ENCODE results near the gene KRT38.
A peak's percentile ranks its signal among the peaks of the same experiment; 100 is the strongest.

The KRT38 gene

GRCh38 chr17:41475421-41475820 is 34.6 kb upstream of the KRT38 start:
- FAIRE-seq = no peak
- no peak for DNase-seq (ENCODE audit: insufficient read length, low spot score)

GRCh38 chr17:41474863-41475262 is 34.1 kb upstream of the KRT38 start:
- DNase-seq (ENCODE audit: insufficient read length, low spot score) (no peak), FAIRE-seq (no peak)
- no peak for TF ChIP-seq POLR2A (IDR thresholded peaks at IDR 0.05; ENCODE audit: low read depth, low read length)

More at GRCh38 chr17:41475421-41475820, 34.6 kb upstream of the KRT38 start:
- TF ChIP-seq POLR2A (IDR thresholded peaks at IDR 0.05; ENCODE audit: low read depth, low read length) = no peak

- DNase-seq (ENCODE audit: insufficient read length, low spot score) (no peak), FAIRE-seq (no peak)
- no peak for TF ChIP-seq POLR2A (IDR thresholded peaks at IDR 0.05; ENCODE audit: low read depth, low read length)
Measured at GRCh38 chr17:41468346-41468745, 27.6 kb upstream of the KRT38 start.

DNA sequence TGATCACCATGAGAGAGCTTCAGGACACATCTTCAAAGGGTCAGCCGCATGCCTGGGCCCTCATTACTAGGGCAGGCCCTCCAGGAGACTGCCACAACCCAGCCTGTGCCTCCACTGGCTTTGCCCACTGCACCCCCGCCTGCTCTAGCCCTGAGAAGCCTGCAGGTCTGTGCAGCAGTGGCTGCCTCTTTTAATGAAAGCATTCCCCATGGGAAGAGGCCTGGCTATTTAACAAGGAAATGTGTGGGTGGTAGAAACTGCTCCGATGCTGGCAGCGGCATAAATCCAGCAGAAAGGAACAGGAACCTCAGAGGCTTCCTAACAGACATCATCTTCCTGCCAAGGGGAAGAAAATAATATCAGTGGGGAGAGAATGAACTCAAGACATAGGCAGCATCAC is 26.8 kb upstream of the KRT38 start:
- no peak for TF ChIP-seq POLR2A (IDR thresholded peaks at IDR 0.05; ENCODE audit: low read depth, low read length)
- FAIRE-seq = no peak
- DNase-seq (ENCODE audit: insufficient read length, low spot score) = no peak

- no peak for TF ChIP-seq POLR2A (IDR thresholded peaks at IDR 0.05; ENCODE audit: low read depth, low read length)
- DNase-seq (ENCODE audit: insufficient read length, low spot score) (no peak), FAIRE-seq (no peak)
Measured at GRCh38 chr17:41466988-41467387, 26.2 kb upstream of the KRT38 start, which contains the start of gene KRT32. Gene KRT32 (minus strand): TSS chr17:41467386. CDS start chr17:41467325, 61 bp downstream.

- TF ChIP-seq POLR2A (IDR thresholded peaks at IDR 0.05; ENCODE audit: low read depth, low read length) = no peak
- peak; percentile 91 for DNase-seq (ENCODE audit: insufficient read length, low spot score)
- FAIRE-seq = peak; percentile 60
Measured at GRCh38 chr17:41464682-41465081, 23.9 kb upstream of the KRT38 start.

DNA sequence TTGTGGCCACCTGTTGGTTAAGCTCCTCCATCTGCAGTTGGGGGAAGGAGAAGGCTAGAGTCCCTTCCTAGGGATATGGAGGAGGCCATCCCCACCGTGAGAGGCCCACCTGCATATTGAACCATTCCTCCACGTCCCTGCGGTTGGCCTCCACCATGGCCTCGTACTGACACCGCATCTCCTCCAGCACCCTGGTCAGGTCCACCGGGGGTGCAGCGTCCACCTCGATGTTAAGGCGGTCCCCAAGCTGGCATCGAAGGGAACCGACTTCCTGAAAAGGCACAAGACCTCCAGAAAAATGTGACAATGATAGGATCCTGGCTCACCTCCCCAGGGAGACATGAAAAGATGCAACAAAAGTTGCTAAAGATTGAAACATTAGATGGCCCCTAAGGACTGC is 23.4 kb upstream of the KRT38 start:
- DNase-seq (ENCODE audit: insufficient read length, low spot score) (no peak), FAIRE-seq (no peak)
- no peak for TF ChIP-seq POLR2A (IDR thresholded peaks at IDR 0.05; ENCODE audit: low read depth, low read length)

GRCh38 chr17:41463746-41464145 is 23.0 kb upstream of the KRT38 start:
- no peak for DNase-seq (ENCODE audit: insufficient read length, low spot score)
- no peak for FAIRE-seq
- no peak for TF ChIP-seq POLR2A (IDR thresholded peaks at IDR 0.05; ENCODE audit: low read depth, low read length)

GRCh38 chr17:41462705-41463104 is 21.9 kb upstream of the KRT38 start:
- no peak for DNase-seq (ENCODE audit: insufficient read length, low spot score)
- FAIRE-seq = no peak
- TF ChIP-seq POLR2A (IDR thresholded peaks at IDR 0.05; ENCODE audit: low read depth, low read length) = no peak

- FAIRE-seq (no peak), DNase-seq (ENCODE audit: insufficient read length, low spot score) (no peak)
- TF ChIP-seq POLR2A (IDR thresholded peaks at IDR 0.05; ENCODE audit: low read depth, low read length) = no peak
Measured at GRCh38 chr17:41457676-41458075, 16.9 kb upstream of the KRT38 start.

- TF ChIP-seq POLR2A (IDR thresholded peaks at IDR 0.05; ENCODE audit: low read depth, low read length) = no peak
- DNase-seq (ENCODE audit: insufficient read length, low spot score) (no peak), FAIRE-seq (no peak)
Measured at GRCh38 chr17:41456204-41456603, 15.4 kb upstream of the KRT38 start.

DNA sequence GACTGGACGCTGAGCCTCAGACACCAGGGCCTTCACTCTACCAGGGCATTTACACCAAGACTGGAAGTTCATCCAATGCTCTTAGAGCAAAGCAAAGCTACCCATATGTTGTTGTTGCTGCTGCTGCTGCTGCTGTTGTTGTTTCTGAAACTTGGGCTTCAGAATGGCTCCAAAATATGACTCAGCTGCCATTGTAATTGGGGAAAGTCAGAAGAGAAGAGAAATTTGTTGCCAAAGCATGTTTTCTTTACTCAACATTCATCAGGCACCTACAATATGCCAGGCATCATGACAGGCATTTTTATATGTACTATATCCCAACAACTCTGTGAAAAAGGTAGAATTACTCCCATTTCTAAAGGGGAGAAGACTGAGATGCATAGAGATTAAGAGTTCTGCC is 14.5 kb upstream of the KRT38 start:
- no peak for FAIRE-seq
- no peak for DNase-seq (ENCODE audit: insufficient read length, low spot score)
- TF ChIP-seq POLR2A (IDR thresholded peaks at IDR 0.05; ENCODE audit: low read depth, low read length) = no peak

GRCh38 chr17:41453066-41453465 is 12.3 kb upstream of the KRT38 start:
- DNase-seq (ENCODE audit: insufficient read length, low spot score) (no peak), FAIRE-seq (no peak)
- no peak for TF ChIP-seq POLR2A (IDR thresholded peaks at IDR 0.05; ENCODE audit: low read depth, low read length)

- FAIRE-seq = no peak
- no peak for TF ChIP-seq POLR2A (IDR thresholded peaks at IDR 0.05; ENCODE audit: low read depth, low read length)
- no peak for DNase-seq (ENCODE audit: insufficient read length, low spot score)
Measured at GRCh38 chr17:41452281-41452680, 11.5 kb upstream of the KRT38 start.

GRCh38 chr17:41451154-41451728 is 10.5 kb upstream of the KRT38 start:
- FAIRE-seq = no peak
- no peak for TF ChIP-seq POLR2A (IDR thresholded peaks at IDR 0.05; ENCODE audit: low read depth, low read length)
- no peak for DNase-seq (ENCODE audit: insufficient read length, low spot score)

- no peak for TF ChIP-seq POLR2A (IDR thresholded peaks at IDR 0.05; ENCODE audit: low read depth, low read length)
- FAIRE-seq (no peak), DNase-seq (ENCODE audit: insufficient read length, low spot score) (no peak)
Measured at GRCh38 chr17:41449008-41449407, 8.2 kb upstream of the KRT38 start.

All from H54 (cell line).